SW 1271 (cell line): ENCODE data around the gene TGM2.

ENCODE experiments used
- DNase-seq, 2 experiments: peaks; one replicate each; lab custom pipeline; 2025; lab: John Stamatoyannopoulos, UW

The TGM2 gene

DNA sequence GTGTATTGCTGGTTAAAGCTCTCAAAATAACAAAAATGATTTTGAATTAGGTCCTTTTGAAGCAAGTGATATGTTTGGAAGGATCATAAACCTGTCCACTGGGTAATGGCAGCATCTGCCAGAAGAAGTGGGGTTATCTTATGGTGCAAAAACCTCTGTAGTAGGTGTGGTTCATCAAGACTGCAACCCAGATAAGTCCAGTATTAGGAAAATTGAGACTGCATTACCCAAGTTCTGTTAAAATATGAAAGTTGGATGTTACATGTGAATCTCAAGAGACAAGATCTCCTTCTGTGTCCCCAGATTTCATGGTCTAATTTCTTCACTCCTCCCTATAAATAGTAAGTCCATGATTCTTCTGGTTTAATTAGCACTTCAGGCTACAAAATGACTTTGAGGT lies 72.2 kb downstream of the TGM2 start:
- DNase-seq = no peak

DNA sequence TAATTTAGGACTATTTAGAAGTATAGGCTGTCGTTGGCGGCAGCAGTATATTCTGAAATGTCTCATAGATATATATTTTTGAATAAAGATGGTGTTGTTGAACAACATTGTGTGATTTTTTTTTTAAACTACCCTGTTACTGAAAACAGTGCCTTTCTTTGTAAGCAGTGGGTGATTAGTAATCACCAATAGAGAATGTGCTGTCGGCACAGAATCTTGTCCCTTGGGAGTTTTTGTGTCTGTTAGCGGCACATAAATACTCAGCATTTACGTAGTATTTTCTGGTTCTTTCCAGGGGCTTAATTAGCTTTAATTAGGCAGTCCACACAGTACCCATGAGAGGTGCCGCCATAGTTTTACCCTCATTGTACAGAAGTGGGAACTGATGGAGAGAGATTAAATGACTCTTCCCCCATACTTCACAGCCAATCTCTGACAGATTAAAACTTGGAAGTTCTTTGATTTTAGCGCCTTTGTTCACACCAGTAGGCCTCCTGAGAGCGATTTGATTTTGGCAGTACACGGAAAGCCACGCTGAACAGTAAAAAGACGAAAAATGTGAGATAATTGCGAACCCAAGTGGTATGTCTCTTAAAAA lies 72.7 kb downstream of the TGM2 start:
- no peak for DNase-seq

DNA sequence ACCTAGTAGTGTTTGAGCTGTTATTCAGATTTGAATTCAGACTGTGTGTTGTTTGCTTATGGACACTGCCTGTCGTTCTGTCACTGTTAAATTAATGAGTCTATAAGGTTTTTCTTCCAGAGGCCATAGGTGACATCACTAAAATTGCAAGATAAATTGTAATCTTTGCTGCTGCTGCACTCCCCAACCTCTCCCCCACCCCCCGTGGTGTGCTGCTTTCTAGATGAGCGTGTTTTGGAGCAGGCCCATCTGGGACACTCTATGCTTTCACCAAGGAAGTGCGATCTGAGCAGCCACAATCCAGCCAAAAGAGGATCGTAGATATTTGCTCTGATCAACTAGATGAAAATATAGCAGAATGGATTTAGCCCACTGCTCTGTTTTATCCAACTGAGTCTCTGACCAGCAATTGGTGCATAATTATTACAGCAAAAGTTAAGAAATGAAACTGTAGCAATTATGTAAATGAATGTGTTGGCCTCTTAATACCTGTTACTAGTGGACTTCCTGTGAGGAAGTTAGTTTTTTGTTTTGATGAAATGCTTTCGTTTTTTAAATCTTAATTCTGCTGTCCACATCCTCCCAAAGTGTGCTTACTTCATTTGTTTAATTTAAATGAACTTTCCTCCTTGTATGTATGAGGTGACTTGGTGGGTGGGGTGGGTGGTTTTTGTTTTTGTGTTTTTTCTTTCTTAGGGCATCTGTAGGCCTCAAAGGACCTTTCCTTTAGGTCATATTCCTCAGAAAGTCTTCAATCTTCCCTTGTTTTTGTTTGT lies 73.4 kb downstream of the TGM2 start:
- DNase-seq = no peak

DNA sequence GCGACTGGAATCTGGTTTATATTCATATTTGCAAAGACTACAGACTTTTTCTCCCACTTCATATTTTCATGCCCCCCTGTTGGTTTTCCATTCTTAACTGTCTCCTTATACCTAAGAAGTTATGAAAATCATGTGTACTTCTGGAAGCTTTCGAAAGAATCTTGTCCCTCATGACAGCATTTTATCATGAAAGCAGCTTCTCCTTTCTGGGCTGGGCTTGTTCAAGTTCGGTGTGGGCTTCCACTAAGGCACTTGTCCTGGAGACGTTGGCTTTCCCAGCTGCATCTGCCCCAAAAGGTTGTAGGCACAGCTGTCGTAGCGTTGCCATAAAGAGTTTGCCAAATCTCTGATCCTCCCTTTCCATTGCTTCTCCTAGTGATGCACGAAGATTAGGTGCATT lies 75.0 kb downstream of the TGM2 start:
- DNase-seq = no peak

DNA sequence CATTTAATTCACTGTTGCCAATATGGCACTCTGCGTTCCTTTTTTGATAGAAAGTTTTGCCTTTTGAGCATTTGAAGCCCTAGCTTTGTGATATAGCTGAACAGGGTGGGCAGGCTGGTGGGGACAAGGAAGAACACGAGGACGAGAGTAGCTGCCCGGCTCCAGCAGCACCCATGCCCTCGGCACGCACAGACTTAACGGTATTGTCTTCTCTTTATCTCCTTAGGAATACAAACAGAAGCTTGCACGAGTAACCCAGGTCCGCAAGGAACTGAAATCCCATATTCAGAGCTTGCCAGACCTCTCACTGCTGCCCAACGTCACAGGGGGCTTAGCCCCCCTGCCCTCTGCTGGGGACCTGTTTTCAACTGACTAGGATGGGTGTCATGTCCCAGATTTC lies 75.6 kb downstream of the TGM2 start:
- no peak for DNase-seq

DNA sequence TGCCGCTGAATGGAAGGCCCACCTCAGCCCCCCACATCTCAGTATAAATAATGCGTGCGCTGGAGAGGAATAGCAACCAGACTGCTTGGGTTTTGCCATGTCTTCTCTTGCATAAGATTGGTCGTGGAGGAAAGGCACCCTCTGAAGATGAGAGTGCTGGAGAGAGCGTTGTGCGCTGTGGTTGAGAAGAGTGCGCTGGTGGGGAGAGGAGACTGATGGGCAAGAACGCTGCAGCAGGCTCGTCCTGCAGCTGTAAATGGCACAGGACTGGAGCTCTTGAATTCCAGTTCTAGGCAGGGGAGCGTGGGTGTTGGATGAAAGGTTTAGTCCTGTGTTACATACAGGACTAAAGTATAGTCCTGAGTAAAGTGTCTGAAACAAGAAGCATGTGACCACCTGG lies 80.0 kb downstream of the TGM2 start:
- DNase-seq = no peak

DNA sequence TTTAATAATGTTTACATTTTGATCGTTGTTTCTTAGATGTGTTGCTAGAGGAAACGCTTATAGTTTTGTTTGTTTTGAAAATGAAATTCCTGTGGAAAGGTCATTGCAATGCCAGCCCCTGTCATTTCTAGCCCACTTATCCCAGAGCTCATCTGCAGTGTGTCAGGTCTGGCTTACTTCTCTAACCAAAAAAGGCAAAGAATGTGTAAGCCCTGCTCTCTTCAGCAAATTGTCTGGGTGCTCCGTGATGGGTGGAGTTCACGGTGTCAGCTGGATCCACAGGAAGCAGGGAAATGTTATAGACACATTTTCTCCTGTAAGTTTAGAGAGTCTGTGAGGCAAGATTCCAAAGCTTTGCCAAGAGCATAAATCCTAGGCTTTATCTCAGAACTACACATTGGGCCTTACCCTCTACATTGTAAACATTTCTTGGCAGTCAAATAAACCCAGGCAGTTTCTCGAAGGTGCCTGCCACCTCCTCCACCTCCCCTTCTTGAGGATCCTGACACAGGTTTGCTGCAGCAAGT lies 80.6 kb downstream of the TGM2 start:
- no peak for DNase-seq

DNA sequence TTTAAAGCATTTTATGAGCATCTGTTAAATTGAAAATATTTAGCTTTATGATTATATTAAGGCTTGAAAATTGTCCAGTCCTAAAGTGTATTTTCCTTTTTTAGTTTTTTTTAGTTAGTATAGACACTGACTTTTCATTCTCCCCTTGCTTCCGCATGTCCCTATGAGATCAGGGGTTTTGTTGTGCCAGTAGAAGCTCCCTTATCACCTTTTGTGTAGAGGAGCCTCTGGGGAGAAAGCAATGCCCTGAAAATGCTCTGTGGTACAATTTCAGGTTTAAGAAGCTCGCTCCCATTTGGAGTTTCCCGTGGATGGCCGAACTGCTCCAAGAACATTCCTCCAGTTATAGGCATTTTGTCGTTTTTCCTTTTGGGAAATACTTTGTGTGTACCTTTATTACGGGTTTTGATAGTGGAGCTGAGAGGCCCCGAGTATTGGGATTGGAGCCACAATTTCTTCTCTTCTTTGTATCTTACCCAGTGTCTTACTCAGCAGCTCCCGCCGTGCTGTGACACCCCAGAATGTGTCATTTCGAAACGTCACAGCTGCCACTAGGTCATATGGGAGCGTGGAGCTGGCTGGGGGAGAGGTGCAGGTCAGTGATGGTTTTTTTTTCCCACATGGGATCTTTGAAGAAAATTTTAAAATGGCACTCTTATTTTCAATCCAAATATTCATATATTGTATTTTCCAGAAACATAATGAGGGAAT lies 81.6 kb downstream of the TGM2 start:
- no peak for DNase-seq

DNA sequence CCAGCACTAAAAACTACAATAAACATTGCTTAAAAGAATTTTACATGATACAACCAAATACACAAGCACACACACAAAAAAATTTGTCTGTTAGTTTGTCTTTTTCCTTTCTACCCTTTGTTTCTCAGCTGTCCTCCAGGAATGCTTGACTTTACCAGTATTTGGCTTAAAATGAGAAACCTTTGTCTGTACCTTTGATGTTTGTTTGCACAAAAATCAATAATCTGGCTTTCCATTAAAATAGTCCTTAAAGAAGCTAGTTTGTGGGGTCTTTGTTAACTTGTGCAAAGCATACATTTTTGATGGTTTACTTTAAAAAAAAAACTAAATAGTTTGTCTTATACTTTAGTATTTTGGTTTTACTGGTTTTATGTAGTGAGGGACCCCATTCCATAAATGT lies 82.2 kb downstream of the TGM2 start:
- DNase-seq = no peak

DNA sequence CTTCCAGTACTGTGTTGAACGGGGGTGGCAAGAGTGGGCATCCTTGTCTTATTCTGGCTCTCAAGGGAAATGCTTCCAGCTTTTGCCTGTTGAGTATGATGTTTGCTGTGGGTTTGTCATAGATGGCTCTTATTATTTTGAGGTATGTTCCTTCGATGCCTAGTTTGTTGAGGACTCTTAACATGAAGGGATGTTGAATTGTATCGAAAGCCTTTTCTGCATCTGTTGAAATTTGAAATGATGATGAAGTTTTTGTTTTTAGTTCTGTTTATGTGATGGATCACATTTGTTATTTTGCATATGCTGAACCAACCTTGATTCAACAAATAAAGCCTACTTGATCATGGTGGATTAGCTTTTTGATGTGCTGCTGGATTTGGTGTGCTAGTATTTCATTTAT lies 83.5 kb downstream of the TGM2 start:
- no peak for DNase-seq

DNA sequence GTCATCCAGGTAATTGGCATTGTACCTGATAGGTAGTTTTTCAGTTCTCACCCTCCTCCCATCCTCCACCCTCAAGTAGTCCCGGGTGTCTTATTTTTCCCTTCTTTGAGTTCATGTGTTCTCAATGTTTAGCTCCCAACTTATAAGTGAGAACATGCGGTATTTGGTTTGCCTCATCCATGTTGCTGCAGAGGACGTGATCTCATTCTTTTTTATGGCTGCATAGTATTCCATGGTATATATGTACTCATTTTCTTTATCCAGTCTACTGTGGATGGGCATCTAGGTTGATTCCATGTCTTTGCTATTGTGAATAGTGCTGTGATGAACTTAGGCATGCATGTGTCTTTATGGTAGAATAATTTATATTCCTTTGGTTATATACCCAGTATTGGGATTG lies 85.7 kb downstream of the TGM2 start:
- no peak for DNase-seq

DNA sequence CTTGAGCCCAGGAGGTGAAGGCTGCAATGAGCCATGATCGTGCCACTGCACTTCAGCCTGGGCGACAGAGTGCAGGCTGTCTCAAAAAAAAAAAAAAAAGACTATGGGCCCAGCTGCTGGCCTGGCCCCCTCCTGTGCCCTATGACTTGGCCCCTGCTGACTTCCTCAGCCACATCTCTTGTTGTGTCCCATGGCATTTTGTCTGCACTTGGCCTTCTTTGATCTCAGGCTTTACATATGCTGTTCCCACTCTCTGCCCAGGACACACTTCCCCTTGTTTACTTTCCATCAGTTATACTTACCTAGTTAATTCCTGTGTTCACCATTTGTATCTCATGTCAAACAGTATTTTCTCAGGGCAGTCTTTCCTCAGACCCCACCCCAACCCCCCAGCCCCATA lies 87.0 kb downstream of the TGM2 start:
- no peak for DNase-seq
